ENCODE data around the gene PEX10.

PEX10 gene

DNA sequence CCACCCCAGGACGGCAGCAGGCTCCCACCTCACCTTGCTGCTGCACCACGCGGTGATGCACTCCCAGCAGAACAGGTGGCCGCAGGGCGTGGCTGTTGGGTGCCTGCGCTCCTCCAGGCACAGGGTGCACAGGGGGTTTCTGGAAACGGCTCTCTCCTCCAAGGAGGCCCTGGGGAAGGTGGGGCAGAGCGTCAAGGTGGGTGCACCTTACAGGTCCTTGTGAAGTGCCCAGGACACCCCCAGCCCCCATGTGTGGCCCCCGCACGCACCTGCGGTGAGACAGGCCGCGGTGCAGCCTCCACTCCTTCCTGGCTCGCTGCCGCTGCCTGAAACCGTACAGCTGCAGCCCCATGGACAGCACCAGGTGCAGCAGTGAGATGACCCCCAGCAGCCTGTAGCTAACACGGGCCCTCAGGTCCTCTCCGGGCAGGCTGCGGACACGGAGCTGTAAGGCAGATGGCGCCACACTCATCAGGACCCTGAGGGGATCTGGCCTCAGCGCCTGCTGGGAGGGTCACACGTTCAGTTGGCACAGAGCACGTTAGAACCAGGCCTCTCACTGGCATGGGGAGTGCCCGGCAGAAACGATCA is 5.8 kb downstream of the PEX10 start:
- no peak for FAIRE-seq
- no peak for DNase-seq (ENCODE audit: insufficient read length, low spot score)

DNA sequence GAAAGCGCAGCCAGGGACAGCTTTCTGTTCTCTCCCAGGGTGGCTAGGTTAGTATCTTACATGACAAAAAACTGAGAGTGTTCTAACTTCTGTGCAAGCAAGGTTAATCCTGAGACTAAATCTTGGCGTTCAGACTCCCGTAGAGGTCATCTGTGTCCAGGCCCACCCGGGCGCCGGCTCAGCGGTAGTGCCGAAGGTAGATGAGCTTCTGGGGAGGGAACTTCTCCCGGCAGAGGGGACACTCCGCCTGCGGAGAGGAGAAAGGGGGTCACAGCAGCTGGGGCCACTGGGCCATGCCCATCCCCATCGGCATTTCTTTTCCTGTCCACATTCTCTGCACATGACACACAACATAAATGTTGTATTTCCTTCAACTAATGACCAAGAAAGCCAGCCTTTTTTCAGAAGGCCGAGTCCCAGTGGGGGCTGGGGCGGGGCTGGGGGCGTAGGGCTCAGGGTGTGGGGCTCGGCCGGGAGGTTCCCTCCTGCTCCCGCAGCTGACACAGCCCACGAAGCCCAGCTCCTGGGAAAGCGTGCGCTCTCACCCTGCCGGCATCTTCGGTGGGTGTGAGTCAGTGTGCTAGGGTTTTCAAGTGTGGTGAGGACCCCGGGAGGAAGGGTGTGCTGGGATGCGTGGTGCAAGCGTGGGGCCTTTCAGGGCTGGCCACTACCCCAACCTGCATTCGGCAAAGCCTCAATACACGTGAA is 6.6 kb downstream of the PEX10 start:
- no peak for DNase-seq (ENCODE audit: insufficient read length, low spot score)
- FAIRE-seq, result no peak

DNA sequence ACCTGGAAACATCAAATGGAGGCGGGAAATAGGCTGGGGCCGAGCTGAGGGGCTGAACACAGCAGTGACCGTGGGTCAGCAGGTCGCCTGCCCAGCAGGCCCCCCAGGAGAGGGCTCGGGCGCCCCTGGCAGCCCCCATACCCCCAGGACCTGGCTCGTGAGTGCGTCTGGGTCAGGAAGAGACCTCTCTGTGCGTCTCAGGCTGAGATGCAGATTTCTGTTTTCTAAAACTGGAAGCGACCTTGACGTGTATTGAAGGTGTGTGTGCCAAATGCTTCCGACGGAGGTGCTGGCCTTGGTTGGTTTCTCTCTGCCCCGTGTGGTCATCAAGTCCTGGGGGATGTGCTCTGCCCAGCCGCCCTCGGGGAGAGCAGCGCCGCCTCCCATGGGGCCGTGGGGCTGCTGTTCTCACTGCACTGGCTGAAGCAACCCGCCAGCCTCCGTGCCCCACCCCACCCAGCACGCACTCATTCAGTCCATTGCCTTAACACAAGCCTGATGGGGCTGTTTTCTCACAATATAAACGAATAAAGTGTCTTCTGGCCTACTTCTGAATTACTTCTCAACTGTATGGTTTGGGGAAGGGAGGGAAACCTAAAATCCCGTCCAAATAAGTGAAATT is 7.4 kb downstream of the PEX10 start:
- FAIRE-seq (no peak), DNase-seq (ENCODE audit: insufficient read length, low spot score) (no peak)

DNA sequence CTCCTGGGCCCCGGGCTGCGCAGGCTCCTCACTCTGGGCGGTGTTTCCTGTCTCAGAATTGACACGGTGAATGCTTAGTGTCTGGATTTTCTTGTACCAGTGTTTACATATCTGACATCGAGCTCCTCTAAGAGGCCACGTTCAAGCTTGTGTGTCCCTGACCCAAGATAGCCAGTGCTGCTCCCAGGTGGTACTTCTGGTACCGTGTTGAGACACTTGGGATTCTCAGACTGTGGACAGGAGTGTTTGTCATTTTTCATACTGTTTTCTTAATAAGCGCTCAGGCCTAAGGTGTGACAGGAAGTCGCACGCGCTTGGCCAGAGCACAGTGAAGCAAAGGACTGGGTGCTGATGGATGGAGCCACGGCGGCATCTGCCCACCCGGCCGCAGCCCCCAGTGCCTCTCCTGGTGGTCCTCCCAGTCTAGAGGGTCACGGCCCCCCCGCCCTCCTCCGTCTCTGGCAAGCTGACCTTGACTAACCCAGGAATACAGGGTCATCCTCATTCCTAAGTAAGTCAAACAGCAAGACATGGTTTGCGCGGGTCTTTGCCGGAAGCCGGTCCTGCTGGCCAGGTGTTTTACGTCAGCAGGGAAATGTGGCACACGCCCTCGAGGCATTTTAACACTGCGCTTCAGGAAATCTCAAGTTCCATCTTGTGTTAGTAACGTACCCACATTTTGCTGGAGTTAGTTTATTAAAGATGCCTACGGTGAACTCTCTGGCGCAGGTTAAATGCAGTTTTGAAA is 8.0 kb downstream of the PEX10 start:
- DNase-seq (ENCODE audit: insufficient read length, low spot score), result no peak
- no peak for FAIRE-seq

DNA sequence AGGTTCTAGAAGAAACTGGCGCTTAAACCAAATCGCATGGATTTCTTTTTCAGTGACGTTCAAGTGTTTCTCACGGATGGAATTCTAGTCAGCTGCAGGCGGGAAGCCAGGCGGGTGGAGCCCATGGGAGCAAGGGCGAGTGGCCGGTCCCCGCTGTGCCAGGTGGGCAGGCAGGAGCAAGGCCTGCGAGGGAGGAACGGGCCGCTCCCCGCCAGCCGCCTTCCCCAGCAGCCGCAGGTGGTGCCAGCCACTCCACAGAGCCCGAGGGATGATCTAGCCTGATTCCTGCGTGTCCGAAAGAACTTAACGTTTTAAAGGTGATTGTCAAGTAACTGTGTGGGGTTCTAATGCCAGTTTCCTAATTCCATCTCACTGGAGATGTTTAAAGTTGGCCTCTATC is 9.1 kb downstream of the PEX10 start:
- no peak for FAIRE-seq
- DNase-seq (ENCODE audit: insufficient read length, low spot score), result no peak

DNA sequence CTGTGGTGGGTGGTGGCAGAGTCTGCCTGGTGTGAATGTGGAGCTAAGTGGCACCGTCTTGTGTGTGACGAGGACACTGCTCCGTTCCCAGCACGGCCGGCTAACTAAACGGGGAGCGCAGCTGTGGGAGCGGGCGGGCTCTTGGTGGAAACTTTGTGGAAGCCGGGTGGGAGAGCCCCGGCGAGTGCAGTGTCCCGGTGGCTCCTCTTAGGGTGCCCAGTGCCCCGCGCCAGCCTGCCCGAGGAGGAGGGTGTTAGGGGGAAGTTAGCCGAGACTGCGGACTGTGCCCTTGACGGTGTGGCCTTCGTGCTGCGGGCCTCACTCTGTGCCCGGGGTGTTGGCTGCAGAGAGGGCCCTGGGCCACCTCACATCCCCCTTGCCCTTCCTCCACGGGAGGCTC is 9.9 kb downstream of the PEX10 start:
- DNase-seq (ENCODE audit: insufficient read length, low spot score) (no peak), FAIRE-seq (no peak)

DNA sequence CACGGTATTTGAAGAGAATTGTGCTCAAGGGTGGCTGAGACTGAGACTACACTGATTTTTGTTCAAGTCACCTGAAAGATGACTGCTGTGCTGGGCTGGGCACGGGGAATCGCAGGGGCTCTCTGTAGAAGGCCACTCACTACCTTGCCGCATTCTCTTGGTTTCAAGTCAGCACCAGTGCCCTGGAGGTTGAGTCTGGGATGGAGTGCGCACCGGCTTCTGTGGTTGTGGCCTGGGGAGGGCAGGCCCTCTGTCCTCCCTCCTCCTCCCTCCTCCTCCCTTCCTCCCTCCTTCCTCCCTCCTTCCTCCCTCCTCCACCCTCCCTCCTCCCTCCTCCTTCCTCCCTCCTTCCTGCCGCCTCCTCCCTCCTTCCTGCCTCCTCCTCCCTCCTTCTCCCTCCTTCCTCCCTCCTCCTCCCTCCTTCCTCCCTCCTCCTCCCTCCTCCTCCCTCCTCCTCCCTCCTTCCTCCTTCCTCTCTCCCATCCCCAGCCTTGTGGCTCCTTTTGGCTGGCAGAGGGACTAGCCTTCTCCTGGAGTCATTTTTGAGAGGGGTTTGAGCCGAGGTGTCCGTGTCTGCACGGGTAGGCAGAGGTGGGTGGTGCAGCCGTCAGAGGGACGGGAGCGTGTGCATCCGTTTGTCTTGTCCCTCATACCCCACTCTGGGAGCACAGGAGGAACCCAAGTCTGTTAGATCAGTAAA is 11.3 kb downstream of the PEX10 start:
- FAIRE-seq (peak; percentile 26), DNase-seq (ENCODE audit: insufficient read length, low spot score) (no peak)

DNA sequence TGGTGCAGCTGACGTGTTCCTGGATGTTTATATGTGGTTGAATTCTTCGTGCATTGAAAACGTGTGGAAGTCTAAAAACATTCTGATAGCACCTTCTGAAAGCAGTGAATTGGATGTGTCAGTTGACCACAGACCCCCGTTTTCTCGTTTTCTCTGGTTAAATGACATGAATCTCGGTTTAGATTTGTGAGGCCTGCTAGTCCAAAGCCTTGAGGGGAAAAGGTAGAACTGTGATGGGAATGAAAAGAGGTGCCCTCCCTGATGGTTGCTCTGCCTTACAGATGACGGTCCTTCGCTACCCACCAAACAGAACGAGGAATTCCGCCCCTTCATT is 11.8 kb downstream of the PEX10 start:
- FAIRE-seq, result no peak

DNA sequence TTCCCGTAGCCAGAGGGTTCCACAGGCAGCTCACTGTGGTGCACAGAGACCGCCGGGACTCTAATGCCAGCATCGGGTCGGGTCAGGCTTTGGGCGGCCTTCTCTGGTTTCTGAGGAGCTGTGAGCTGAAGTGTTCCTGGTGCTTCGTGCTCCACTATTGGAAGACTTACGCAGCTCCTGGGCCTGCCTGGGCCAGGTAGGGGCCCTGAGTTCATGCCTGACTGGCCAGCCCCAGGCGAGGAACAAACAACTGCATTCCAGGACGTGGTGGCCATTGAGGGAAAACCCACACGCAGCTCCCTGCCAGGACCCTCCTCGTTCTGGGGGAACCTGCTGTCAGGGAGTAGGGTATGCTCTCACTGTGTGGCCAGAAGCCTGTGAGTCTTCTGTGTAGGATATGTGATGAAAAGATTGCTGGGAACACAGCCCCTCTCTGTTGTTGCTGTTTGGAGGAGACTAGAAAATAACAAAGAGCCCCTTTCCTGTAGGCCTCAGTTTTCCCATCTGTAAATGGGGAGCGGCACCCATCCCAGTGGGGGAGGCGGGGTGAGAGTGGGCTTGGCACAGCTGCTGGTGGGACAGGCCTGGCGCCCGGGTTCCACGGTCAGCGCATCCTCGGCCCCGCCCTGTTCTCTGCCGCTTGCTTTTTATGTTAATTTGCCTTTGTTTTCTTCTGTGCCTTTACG is 12.3 kb downstream of the PEX10 start:
- FAIRE-seq (no peak), DNase-seq (ENCODE audit: insufficient read length, low spot score) (no peak)

More for the DNA sequence above, 11.8 kb downstream of the PEX10 start:
- no peak for DNase-seq (ENCODE audit: insufficient read length, low spot score)

DNA sequence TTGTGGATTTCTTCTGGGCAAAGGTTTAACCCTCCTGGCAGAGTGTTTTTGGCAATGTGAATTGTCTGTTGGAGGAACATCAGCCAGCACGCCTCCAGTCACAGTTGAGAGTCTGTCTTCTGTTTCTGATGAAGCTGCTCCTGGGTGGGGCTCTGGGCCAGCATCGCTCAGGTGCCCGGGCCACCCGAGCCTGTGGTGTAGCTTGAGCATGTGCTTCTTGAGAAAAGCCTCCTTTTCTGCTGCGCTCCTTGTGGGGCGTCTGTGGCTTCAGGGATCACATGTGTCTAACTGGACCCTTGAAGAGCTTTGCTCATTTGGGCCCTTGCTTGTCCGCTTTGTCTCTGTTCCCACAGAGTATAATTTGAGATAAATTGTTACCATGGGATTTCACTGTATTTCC is 13.5 kb downstream of the PEX10 start:
- FAIRE-seq (no peak), DNase-seq (ENCODE audit: insufficient read length, low spot score) (no peak)

DNA sequence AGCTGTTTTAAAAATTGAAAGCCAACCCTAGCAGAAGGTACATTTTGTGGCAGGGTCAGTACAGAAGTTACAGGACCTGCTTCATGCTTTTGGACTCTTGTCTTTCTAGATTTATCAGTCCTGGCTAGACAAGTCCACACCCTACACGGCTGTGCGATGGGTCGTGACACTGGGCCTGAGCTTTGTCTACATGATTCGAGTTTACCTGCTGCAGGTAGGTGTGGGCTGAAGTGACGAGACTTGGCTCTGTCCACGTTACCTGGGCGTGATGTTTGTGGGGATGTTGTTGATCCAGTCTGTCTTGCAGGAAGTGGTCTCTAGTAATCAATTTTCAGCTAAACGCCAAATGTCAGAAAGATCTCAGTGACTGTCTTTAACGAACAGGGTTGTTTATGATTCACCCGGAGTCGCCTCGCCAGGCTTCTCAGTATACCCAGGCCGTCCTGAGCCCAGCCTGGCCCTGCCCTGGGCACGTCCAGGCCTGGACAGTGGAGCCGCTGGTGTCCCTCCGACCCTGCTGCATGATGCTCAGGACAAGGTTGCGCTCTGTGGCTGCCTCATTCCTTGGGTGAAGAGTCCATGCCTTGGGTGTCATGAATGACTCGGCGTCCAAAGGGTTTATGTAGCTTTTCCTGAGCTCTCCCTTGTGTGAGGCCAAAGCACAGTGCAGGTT is 15.2 kb downstream of the PEX10 start:
- DNase-seq (ENCODE audit: insufficient read length, low spot score), result no peak
- no peak for FAIRE-seq

DNA sequence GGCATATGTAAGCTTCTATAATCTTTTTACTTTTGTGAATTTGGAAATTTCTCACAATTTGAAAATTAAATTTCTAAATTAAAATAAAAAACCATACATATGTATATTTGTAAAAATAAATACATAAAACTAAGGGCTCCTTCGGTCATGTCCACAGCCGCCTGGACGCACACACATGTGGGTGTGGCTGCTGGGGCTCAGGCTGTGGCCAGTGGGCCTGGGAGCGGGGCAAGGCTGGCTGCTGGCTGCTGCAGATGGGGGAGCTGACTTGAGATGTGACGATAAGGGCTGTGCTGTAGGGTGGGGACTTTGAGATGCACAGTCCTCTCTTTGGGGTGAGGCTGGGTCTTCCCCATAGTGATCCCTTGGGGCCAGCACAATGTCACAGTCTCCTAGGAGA is 15.9 kb downstream of the PEX10 start:
- no peak for FAIRE-seq
- no peak for DNase-seq (ENCODE audit: insufficient read length, low spot score)

DNA sequence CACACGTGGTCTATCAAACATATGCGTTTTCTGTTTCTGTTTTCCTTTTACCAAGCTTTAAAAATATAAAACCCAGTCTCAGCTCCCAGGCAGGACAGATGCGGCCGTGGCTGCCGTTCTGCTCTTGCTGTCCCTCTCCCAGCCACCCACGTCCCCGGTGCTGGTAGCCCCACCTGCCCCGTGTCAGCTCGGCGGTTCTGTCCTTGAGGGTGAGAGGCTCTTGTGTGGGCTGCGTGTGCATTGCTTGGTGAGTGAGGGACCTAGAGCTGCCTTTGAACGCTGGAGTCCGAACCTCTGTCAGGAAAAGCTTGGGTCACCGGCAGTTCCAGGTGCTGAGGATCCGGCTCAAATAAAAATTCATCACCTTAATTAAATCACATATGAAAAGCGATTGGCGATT is 16.3 kb downstream of the PEX10 start:
- FAIRE-seq (no peak), DNase-seq (ENCODE audit: insufficient read length, low spot score) (no peak)

DNA sequence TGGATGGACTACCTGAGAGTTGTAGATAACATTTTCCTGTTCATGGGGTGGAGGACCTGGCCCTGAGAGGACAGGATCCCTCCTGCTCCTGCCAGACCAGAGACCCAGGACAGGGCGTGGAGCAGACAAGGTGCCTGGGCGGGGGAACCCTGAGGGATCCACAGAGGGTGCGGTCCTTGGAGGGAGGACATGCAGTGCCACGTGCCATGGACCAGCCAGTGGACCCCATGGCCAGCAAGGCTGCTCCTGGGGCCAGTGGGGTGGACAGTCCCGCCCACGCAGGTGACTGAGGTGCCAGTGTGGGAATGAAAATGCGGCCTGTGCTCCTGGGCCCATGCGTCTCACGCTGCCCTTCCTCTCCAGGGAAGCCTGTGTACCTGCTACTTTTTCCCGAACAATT is 17.1 kb downstream of the PEX10 start:
- FAIRE-seq (no peak), DNase-seq (ENCODE audit: insufficient read length, low spot score) (no peak)

DNA sequence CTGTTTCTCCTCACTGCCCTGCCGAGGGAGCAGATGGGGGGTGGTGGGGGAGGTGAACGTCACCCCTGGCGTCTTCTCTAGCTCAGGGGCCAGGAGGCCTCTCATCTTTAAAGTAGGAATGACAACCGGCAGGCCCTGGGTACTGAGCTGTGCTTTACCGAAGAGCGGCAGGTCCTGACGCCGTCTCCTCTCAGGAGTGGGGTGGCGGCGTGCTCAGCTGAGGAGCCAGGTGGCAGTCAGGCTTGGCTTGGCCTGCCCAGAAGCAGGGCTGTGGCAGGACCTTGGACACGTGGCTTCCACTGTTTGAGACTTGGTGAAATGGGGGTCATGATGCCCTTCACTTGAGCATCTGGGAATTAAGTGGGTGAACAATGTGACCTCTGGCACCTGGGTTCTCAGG is 17.6 kb downstream of the PEX10 start:
- FAIRE-seq (no peak), DNase-seq (ENCODE audit: insufficient read length, low spot score) (no peak)

DNA sequence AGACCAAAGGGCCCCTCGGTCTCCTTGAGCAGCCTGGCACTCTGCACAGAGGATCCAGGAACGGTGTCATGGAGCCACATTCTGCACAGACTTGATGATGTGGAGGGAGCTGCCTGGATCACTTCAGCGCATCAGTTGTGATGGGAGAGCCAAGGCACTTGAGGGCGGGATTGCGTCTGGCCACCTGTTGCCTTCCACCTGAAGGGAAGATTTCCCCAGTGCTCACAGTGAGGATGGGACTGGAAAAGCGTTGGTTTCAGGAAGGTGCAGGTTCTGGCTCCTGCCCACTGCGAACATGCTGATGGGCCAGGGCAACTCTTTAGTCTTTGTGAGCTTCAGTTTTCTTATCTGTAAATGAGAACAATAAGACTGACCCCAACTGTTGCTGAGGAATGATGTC is 18.1 kb downstream of the PEX10 start:
- DNase-seq (ENCODE audit: insufficient read length, low spot score), result no peak
- no peak for FAIRE-seq

DNA sequence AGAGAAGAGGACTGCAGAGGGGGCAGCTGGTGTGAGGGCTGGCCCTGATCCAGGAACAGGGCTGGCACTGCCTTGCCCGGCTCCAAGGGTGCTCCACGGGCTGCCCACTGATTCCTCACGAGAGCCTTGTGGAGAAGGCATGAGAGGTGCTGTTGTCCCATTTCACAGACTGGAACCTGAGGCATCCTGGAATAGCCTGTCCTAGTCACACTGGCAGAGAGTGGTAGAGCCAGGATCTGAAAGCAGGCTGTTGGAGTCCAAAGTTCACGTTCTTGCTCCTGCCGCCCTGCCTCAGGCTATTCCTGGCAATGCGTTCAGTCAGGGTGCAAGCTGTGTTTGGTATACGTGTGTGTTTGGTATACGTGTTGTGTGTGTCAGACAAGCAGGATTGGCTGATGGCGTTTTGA is 18.9 kb downstream of the PEX10 start:
- DNase-seq (ENCODE audit: insufficient read length, low spot score) (no peak), FAIRE-seq (peak; percentile 13)

DNA sequence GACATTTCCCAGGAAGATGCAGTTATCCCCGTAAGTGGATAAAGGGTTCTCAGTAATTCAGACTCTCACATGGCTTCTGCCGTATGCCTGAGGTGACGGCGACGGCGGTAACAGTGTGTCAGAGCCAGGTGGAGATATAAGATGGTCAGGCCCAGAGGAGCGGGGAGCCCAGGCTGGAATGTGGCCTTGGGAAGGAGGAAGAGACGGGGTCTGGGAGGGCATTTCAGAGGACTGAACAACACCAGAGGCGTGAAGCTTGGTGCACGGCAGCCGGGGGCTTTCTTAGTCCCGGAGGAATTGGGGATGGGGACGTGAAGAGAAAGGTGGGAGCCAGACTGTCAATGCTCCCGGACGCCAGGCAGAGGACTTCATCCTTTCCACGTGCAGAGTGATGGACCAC is 19.7 kb downstream of the PEX10 start:
- DNase-seq (ENCODE audit: insufficient read length, low spot score) (no peak), FAIRE-seq (no peak)

DNA sequence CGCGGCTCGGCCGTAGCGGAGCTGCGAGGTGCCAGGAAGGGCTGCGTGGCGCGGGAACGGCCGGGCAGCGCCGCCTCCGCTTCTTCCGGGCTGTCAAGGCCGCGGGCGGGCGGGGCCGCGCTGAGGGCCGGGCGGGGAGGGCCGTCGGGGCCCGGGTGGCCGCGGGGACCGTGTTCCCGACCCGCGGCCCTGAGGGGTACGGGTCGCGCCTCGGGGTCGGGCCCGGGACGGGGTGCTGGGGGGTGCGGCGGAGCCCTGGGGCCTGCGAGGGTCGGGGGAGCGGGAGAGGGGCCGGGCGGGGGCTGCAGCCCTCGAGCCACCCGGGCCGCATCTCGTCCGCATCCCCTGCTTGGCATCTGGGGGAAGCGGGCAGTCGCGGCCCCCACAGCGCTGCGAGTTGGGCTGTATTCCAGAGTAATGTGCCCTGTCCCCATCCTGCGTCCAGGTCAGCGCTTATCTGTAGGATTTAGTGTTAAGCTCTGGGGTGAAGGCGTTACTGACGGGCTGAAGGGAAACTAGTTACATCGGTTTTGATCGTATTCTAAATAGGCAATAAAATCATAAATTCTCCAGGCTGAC is 20.3 kb downstream of the PEX10 start:
- DNase-seq (ENCODE audit: insufficient read length, low spot score) (no peak), FAIRE-seq (no peak)
